ENCODE measurements around the gene SS18L1.

SS18L1 gene

DNA sequence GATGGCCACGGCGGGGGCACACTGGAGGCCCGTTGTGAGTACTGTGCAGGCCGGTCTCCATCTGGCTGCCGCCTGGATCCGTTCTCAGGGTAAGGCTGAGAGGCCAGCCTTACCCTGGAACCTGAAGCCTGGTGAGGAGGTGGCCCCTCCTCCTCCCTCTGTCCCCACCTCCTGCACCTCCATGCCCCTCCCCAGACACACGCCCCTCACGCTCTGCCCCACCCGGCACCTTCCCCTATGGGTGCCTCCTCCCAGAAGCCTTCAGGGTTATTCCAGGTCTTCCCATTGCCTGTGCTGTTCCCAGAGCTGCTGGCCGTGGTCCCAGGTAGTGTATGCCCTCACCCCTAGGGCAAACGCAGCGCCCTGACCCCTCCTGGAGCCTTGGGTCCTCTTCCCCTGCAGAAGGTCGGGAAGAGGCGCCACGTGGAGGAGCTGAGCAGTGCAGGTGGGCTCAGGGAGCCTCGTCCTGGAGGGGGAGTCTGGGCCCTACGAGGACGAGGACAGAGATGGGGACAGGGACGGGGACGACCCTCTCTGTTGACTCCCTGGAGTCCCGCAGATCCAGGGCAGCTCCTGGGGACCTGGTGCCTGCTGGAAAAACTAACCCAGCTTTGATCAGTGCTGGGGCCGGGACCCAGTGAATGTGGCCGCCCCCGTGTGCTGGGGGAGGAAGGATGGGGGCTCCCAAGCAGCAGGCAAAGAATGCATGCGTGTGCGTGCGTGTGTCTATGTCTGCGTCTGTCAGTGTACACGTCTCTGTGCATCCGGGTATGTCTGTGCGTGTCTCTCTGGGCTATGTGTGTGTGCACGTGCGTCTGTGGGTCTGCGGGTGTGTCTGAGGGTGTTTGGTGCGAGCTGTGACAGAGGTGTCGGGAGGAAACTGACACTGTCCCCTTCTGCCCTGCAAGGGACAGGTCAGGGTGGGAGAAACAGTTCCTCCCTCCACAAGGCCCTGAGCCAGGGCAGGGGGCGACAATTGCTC is 84.7 kb downstream of the SS18L1 start:
- Histone ChIP-seq H3K36me3 (ENCODE audit: low read length) (no peaks in the 10 kb centered on the region), H3K9ac (ENCODE audit: low read length) (no peak overlapping the region), H3K9me3 (ENCODE audit: insufficient read depth, low read length) (no peaks in the 10 kb centered on the region), H3K4me2 (ENCODE audit: low read depth, low read length, poor library complexity, severe bottlenecking) (no peak overlapping the region), H3K27me3 (ENCODE audit: low read length) (no peaks in the 10 kb centered on the region), H3K4me3 (ENCODE audit: insufficient read depth, low read length, poor library complexity, severe bottlenecking) (no peak overlapping the region), H3F3A (ENCODE audit: insufficient read depth) (no peaks in the 10 kb centered on the region), H3K9me2 (replicated peaks; ENCODE audit: insufficient read depth, low read length) (no peaks in the 10 kb centered on the region), H3K27ac (ENCODE audit: low read depth, low read length) (no peak overlapping the region), H2AFZ (ENCODE audit: low read depth, low read length, severe bottlenecking) (no peak overlapping the region), H4K20me1 (ENCODE audit: low read depth, low read length) (no peaks in the 10 kb centered on the region), H3K79me2 (ENCODE audit: insufficient read depth, low read length) (no peaks in the 10 kb centered on the region)
- TF ChIP-seq EZH2phosphoT487 (conservative IDR thresholded peaks at IDR 0.05; ENCODE audit: low read length): no peak
- TF ChIP-seq, protein P1, sequence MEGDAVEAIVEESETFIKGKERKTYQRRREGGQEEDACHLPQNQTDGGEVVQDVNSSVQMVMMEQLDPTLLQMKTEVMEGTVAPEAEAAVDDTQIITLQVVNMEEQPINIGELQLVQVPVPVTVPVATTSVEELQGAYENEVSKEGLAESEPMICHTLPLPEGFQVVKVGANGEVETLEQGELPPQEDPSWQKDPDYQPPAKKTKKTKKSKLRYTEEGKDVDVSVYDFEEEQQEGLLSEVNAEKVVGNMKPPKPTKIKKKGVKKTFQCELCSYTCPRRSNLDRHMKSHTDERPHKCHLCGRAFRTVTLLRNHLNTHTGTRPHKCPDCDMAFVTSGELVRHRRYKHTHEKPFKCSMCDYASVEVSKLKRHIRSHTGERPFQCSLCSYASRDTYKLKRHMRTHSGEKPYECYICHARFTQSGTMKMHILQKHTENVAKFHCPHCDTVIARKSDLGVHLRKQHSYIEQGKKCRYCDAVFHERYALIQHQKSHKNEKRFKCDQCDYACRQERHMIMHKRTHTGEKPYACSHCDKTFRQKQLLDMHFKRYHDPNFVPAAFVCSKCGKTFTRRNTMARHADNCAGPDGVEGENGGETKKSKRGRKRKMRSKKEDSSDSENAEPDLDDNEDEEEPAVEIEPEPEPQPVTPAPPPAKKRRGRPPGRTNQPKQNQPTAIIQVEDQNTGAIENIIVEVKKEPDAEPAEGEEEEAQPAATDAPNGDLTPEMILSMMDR (IDR thresholded peaks at IDR 0.05; ENCODE audit: insufficient read depth, low read length, poor library complexity, severe bottlenecking): no peak

DNA sequence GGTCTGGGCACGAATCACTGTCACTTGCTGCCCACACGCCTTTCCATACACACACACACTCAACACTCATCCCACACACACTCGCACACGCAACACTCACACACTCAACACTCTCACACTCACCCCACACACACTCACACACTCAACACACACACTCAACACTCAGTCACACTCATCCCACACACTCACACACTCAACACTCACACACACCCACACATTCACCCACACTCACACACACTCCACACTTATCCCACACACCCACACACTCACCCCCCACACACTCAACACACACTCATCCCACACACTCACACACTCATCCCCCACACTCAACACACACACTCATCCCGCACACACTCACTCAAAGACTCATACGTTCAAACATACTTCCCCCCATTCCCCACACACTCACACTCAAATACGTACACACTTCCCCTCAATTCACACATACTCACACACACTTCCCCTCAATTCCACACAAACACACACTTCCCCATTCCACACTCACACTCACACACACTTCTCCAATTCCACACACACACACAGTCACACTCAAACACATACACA is 85.5 kb downstream of the SS18L1 start:
- H3K4me2 ChIP-seq (ENCODE audit: low read depth, low read length, poor library complexity, severe bottlenecking): no peak overlapping the region
- no peaks in the 10 kb centered on the region for H3F3A ChIP-seq (ENCODE audit: insufficient read depth)
- H3K9me3 ChIP-seq (ENCODE audit: insufficient read depth, low read length): no peaks in the 10 kb centered on the region
- TF ChIP-seq, protein P1 (IDR thresholded peaks at IDR 0.05; ENCODE audit: insufficient read depth, low read length, poor library complexity, severe bottlenecking): no peak
- no peak for TF ChIP-seq EZH2phosphoT487 (conservative IDR thresholded peaks at IDR 0.05; ENCODE audit: low read length)
- H3K27me3 ChIP-seq (ENCODE audit: low read length): no peaks in the 10 kb centered on the region
- H3K27ac ChIP-seq (ENCODE audit: low read depth, low read length): no peak overlapping the region
- H3K9me2 ChIP-seq (replicated peaks; ENCODE audit: insufficient read depth, low read length): no peaks in the 10 kb centered on the region
- no peaks in the 10 kb centered on the region for H3K36me3 ChIP-seq (ENCODE audit: low read length)
- no peak overlapping the region for H3K9ac ChIP-seq (ENCODE audit: low read length)
- no peaks in the 10 kb centered on the region for H3K79me2 ChIP-seq (ENCODE audit: insufficient read depth, low read length)
- H4K20me1 ChIP-seq (ENCODE audit: low read depth, low read length): no peaks in the 10 kb centered on the region
- H3K4me3 ChIP-seq (ENCODE audit: insufficient read depth, low read length, poor library complexity, severe bottlenecking): no peak overlapping the region
- no peak overlapping the region for H2AFZ ChIP-seq (ENCODE audit: low read depth, low read length, severe bottlenecking)

DNA sequence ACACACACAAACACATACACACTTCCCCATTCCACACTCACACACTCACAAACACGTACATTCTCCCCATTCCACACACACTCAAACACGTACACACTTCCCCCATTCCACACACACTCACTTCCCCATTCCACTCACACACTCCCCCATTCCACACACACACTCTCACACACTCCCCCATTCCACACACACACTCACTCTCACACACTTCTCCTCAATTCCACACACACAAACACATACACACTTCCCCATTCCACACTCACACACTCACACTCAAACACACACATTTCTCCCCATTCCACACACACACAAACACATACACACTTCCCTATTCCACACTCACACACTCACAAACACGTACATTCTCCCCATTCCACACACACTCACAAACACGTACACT is 86.1 kb downstream of the SS18L1 start:
- Histone ChIP-seq H3K79me2 (ENCODE audit: insufficient read depth, low read length) (no peaks in the 10 kb centered on the region), H3K9me2 (replicated peaks; ENCODE audit: insufficient read depth, low read length) (no peaks in the 10 kb centered on the region), H3K27me3 (ENCODE audit: low read length) (no peaks in the 10 kb centered on the region), H3K9ac (ENCODE audit: low read length) (no peak overlapping the region), H3K27ac (ENCODE audit: low read depth, low read length) (no peak overlapping the region), H3K9me3 (ENCODE audit: insufficient read depth, low read length) (no peaks in the 10 kb centered on the region), H3F3A (ENCODE audit: insufficient read depth) (no peaks in the 10 kb centered on the region), H3K36me3 (ENCODE audit: low read length) (no peaks in the 10 kb centered on the region), H3K4me2 (ENCODE audit: low read depth, low read length, poor library complexity, severe bottlenecking) (no peak overlapping the region), H2AFZ (ENCODE audit: low read depth, low read length, severe bottlenecking) (no peak overlapping the region), H3K4me3 (ENCODE audit: insufficient read depth, low read length, poor library complexity, severe bottlenecking) (no peak overlapping the region), H4K20me1 (ENCODE audit: low read depth, low read length) (no peaks in the 10 kb centered on the region)
- no peak for TF ChIP-seq EZH2phosphoT487 (conservative IDR thresholded peaks at IDR 0.05; ENCODE audit: low read length)
- TF ChIP-seq, protein P1 (IDR thresholded peaks at IDR 0.05; ENCODE audit: insufficient read depth, low read length, poor library complexity, severe bottlenecking): no peak

Measured in SU-DHL-6 (cell line).